HG02973 (cell line): ENCODE results near the gene GTF2A2.
A peak's percentile ranks its signal among the peaks of the same experiment; 100 is the strongest.
"Not testable (repeated sequence)": the region's sequence is repeated elsewhere in the genome, so short reads cannot be mapped to it uniquely, and the experiment has no call there.

Source experiments
- ATAC-seq: cut with Tn5 transposase; IDR thresholded peaks from one replicate; pipeline ENCODE4 v1.9.1; 2021; ENCODE audit warnings: moderate library complexity; ENCODE audit not compliant: unreplicated experiment

Gene GTF2A2

DNA sequence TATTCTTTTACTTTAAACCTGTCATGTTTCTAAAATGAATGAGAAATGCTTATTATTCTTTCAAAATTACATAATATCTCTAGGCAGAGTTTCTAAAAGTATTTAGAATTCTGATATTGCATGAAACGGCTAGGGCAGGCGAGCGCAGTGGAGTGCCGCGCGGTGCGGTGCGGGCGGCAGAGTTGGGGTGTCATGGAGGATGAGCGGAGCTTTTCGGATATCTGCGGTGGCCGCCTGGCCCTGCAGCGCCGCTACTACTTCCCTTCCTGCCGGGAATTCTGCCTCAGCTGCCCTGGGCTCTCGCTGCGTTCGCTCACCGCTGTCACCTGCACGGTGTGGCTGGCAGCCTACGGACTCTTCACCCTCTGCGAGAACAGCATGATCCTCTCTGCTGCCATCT is 19.2 kb upstream of the GTF2A2 start:
- ATAC-seq, result no peak

DNA sequence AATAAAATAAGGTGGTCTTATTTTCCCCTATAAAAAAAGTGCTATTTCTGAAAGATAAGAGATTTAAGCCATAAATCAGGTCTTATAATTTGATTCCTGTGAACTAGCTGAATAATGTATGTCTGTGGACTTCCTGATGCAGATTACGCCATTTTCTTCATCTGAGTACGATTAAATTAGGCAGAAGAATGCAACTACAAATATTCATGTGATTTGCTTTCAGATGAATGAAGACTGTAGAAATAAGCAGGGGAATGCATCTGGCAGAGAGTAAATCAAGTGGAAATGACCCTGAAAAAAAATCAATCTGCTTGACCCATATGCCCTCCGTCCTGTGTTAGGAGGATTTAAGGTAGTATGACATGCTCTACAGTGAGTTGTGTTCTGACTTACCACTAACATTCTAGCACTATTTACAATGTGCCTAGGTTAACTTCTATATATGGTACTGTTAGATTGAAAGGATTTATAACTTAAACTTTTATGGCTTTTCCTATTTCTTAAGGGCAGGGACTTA is 17.1 kb upstream of the GTF2A2 start:
- ATAC-seq, result no peak

DNA sequence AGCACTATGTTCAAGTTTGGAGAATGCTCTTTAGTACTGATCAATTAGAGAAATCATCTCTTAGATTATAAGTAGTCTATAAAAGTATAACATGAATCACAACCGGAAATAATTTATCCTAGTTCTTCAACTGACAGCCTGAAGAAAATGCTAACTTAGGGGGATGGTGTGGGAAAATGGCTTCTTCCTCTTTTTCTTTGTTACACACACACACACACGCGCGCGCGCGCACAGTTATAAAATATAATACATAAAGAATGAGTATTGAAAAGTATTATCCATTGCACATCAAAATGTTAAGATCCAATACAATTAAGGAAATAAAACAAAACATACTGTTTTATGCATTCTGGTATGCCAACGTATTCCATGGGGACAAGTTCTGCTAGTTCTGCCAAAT is 11.2 kb upstream of the GTF2A2 start:
- ATAC-seq, result no peak

DNA sequence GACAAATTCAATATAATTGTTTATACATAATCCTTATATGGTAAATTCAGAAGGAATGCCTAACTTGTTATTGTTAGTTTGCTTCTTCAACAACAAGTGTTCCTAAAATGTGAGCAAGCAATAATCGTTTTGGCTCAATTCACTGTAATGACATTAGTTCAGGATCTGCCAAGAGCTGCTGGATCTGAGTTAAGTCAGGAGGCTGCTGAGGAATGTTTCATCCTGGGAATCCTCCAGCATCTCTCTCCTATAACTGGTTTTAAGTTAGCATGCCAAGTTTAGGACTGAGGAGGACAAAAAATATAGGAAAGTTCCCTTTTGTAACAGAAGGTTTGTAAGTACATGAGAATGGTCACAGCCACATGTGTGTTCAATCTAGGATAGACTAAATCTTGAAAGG is 4.9 kb upstream of the GTF2A2 start:
- no peak for ATAC-seq

- no peak for ATAC-seq
Measured at GRCh38 chr15:59659366-59659765, 2.1 kb upstream of the GTF2A2 start.

GRCh38 chr15:59657635-59658125 is 365 bp upstream of the GTF2A2 start:
- ATAC-seq, result no peak

- no peak for ATAC-seq
Measured at GRCh38 chr15:59654046-59654445, 3.3 kb downstream of the GTF2A2 start.

DNA sequence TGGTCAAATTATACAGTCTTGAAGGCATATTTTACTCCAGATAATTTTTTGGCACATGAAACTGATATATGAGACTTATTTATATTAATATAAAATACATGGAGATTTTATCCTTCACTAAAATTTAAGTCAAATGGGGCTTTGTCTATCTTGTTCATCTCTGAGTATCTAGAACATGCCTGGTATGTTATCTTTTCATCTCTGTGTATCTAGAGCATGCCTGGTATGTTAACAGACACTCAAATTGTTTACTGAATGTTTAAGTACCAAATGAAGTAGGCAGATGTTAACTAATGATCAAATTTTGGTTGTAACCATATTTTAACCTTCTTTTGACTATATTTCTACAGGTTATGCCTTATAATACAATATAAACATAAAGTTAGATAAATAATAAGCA is 7.7 kb downstream of the GTF2A2 start:
- no peak for ATAC-seq

DNA sequence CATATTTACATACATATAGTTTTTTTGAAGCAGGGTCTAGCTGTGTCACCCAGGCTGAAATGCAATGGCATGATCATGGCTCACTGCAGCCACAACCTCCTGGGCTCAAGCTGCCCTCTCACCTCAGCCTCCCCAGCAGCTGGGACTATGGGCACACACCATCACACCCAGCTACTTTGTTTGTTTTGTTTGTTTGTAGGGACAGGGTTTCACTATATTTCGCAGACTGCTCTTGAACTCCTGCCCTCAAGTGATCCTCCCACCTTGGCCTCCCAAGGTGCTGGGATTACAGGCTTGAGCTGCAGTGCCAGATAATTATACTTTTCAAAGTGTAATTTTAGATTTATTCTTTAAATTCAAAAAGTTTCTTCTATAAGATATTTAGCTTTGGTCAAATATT is 10.2 kb downstream of the GTF2A2 start:
- no peak for ATAC-seq

DNA sequence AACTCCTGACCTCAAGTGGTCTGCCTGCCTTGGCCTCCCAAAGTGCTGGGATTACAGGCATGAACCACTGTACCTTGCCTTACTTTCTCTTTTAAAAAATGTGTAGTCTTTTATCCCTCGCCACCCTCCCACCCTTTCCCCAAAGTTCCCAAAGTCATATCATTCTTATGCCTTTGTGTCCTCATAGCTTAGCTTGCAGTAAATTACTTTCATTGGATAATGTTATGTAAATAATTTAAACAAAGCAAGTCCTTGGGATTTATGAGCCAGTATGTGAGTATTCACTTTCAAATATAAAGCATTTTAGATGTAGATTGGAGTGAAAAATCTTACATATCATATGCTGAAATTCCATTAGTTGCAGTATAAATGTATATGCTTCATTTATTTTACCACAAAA is 11.0 kb downstream of the GTF2A2 start:
- no peak for ATAC-seq

DNA sequence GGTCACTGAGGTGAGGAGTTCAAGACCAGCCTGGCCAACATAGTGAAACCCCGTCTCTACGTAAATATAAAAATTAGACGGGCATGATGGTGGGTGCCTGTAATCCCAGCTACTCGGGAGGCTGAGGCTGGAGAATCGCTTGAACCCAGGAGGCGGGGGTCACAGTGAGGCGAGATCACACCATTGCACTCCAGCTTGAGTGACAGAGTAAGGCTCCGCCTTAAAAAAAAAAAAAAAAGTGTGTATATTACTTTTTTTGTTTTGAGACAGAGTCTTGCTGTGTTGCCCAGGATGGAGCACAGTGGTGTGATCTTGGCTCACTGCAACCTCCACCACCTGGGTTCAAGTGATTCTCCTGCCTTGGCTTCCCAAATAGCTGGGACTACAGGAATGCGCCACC is 11.5 kb downstream of the GTF2A2 start:
- ATAC-seq, result not testable (repeated sequence)

DNA sequence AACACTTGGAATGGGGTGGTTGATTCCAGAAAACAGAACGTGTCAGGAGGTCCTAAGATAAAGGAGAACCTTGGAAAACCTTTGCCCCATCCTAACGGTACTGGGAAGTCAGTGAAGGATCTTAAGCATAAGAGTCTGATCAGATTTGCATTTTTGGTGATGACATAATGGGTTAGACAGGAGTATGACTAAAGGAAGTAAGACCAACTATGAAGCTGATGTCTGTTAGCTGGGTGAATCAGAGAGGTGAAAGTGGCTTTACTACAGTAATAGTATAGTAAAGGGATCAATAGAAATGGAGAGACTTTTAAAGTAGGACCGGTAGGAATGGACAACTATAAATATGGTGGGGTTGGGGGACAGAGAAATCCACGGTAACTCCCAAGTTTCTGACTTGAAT is 12.6 kb downstream of the GTF2A2 start:
- ATAC-seq, result no peak

GRCh38 chr15:59642351-59642750 is 15.0 kb downstream of the GTF2A2 start:
- no peak for ATAC-seq

GRCh38 chr15:59637507-59637906 is 19.8 kb downstream of the GTF2A2 start:
- ATAC-seq, result not testable (repeated sequence)

- ATAC-seq, result no peak
Measured at GRCh38 chr15:59636184-59636583, 21.1 kb downstream of the GTF2A2 start.

- ATAC-seq, result no peak
Measured at GRCh38 chr15:59632714-59633113, 24.6 kb downstream of the GTF2A2 start.

- peak; percentile 74 for ATAC-seq
Measured at GRCh38 chr15:59622289-59622688, 35.0 kb downstream of the GTF2A2 start.

DNA sequence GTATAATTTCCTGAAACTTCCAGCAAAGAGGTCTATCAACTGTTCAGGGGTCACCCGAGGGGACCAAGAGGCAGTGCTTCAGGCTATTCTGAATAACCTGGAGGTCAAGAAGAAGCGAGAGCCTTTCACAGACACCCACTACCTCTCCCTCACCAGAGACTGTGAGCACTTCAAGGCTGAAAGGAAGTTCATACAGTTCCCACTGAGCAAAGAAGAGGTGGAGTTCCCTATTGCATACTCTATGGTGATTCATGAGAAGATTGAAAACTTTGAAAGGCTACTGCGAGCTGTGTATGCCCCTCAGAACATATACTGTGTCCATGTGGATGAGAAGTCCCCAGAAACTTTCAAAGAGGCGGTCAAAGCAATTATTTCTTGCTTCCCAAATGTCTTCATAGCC is 38.9 kb downstream of the GTF2A2 start:
- no peak for ATAC-seq

GRCh38 chr15:59616379-59616778 is 40.9 kb downstream of the GTF2A2 start:
- no peak for ATAC-seq

DNA sequence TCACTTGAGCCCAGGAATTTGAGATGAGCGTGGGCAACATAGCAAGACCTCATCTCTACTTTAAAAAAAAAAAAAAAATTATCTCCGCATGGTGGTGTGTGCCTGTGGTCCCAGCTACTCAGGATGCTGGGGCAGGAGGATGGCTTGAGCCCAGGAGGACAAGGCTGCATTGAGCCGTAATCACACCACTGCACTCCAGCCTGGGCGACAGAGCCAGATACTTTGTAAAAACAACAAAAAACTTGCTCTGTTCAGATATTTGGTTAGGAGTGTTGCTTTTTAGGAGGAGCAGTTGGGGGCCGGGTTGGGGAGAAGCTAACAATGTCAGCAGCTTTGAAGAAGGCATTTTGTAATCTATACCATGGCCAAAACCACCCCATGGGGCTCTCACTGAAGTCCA is 41.7 kb downstream of the GTF2A2 start:
- ATAC-seq, result no peak

- no peak for ATAC-seq
Measured at GRCh38 chr15:59614153-59614552, 43.2 kb downstream of the GTF2A2 start.

GRCh38 chr15:59611276-59612260 is 45.7 kb downstream of the GTF2A2 start, which contains the start of gene GCNT3:
Gene GCNT3, plus strand, starts transcription at chr15:59611783. Its CDS starts 6,456 bp downstream, at chr15:59618239.
- no peak for ATAC-seq
